Right renal pelvis (tissue), 4 donors: Measurements from ENCODE around the gene RASSF4. TPM values are rescaled to one million over a fixed set of nuclear protein-coding genes. Genes with fewer than 3 reads are reported as not detected.

Experiments
- polyA plus RNA-seq, 4 donors: library from polyadenylated mRNA; unstranded; fragments of 120-200 nt; gene quantifications; one replicate each; pipeline ENCODE4 v1.2.1, GENCODE V29; 2013; ENCODE audit not compliant: insufficient read length in 4 of 4

Gene RASSF4
- polyA plus RNA-seq, 4 donors: 22.9 to 32.3 (median 29.6) TPM

Other genes with a start within 250 kb of the RASSF4 start
- 10 to 100 TPM; 67.6 to 74.5 (median 71.0) TPM for gene TMEM72, start 48.5 kb upstream of the RASSF4 start, polyA plus RNA-seq
- gene DEPP1, start 19.0 kb downstream of the RASSF4 start, polyA plus RNA-seq: 10 to 100 TPM in 1 of 4 donors, 1 to 10 TPM in 3; 6.8 to 10.3 (median 8.3) TPM
- 100 to 1,000 TPM in 2 of 4 donors, 10 to 100 TPM in 2; 82.1 to 109 (median 102) TPM for gene ZNF22, start 41.1 kb downstream of the RASSF4 start, polyA plus RNA-seq